IPS DF 6.9 (cell line): Measurements from ENCODE around the gene IFITM5.

Experiments used
- DNase-seq: peaks from one replicate; pipeline ENCODE4 v3.0.0-alpha.2; 2013; ENCODE audit warnings: low read depth, low spot score
- H3K27ac ChIP-seq: one replicate; pipeline ENCODE4 v1.5.1; 2013; ENCODE audit warnings: low read length, control low read depth
- H3K27me3 ChIP-seq: 2 replicates; pipeline ENCODE4 v1.6.1; 2013; ENCODE audit warnings: mild to moderate bottlenecking, low read length; ENCODE audit not compliant: control insufficient read depth, insufficient read depth
- H3K36me3 ChIP-seq: 2 replicates; pipeline ENCODE4 v1.6.1; 2013; ENCODE audit warnings: low read length; ENCODE audit not compliant: control insufficient read depth, insufficient read depth
- H3K4me1 ChIP-seq: 2 replicates; pipeline ENCODE4 v1.6.1; 2013; ENCODE audit warnings: low read length; ENCODE audit not compliant: control insufficient read depth, insufficient read depth
- H3K4me3 ChIP-seq: 2 replicates; pipeline ENCODE4 v1.5.1; 2013; ENCODE audit warnings: mild to moderate bottlenecking, low read length
- H3K9me3 ChIP-seq: 2 replicates; pipeline ENCODE4 v1.6.1; 2013; ENCODE audit warnings: low read length, inconsistent platforms; ENCODE audit not compliant: control insufficient read depth, insufficient read depth
- WGBS: extraction: QIAGEN DNeasy Blood & Tissue Kit; methylation state at CpG from one replicate; pipeline ENCODE4 v1.1.7; 2013; ENCODE audit warnings: mixed read lengths, missing lambda C conversion rate; ENCODE audit not compliant: insufficient read length, insufficient coverage; 5-methylcytosine and 5-hydroxymethylcytosine counted together

Gene IFITM5

DNA sequence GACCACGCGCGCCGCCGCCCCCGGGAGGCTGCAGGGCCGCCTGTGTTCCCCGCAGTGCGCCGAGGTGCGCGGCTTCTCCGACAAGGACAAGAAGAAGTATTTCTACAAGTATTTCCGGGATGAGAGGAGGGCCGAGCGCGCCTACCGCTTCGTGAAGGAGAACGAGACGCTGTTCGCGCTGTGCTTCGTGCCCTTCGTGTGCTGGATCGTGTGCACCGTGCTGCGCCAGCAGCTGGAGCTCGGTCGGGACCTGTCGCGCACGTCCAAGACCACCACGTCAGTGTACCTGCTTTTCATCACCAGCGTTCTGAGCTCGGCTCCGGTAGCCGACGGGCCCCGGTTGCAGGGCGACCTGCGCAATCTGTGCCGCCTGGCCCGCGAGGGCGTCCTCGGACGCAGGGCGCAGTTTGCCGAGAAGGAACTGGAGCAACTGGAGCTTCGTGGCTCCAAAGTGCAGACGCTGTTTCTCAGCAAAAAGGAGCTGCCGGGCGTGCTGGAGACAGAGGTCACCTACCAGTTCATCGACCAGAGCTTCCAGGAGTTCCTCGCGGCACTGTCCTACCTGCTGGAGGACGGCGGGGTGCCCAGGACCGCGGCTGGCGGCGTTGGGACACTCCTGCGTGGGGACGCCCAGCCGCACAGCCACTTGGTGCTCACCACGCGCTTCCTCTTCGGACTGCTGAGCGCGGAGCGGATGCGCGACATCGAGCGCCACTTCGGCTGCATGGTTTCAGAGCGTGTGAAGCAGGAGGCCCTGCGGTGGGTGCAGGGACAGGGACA lies 18.4 kb downstream of the IFITM5 start:
- peaks cover 12% of the 10 kb centered on the region; the same call in 1 of the 2 replicates for H3K27me3 ChIP-seq

DNA sequence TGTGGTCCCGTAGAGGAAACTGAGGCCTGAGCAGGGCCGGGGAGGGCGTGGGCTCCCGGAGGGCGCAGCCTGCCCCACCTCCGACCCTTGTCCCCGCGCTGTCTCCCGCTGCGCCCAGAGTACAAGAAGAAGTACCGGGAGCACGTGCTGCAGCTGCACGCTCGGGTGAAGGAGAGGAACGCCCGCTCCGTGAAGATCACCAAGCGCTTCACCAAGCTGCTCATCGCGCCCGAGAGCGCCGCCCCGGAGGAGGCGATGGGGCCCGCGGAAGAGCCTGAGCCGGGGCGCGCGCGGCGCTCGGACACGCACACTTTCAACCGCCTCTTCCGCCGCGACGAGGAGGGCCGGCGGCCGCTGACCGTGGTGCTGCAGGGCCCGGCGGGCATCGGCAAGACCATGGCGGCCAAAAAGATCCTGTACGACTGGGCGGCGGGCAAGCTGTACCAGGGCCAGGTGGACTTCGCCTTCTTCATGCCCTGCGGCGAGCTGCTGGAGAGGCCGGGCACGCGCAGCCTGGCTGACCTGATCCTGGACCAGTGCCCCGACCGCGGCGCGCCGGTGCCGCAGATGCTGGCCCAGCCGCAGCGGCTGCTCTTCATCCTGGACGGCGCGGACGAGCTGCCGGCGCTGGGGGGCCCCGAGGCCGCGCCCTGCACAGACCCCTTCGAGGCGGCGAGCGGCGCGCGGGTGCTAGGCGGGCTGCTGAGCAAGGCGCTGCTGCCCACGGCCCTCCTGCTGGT lies 19.2 kb downstream of the IFITM5 start:
- WGBS: no CpG with 5 or more reads among the region's 85 CpGs
- no peaks in the 10 kb centered on the region for H3K9me3 ChIP-seq
- H3K36me3 ChIP-seq: peaks cover 4% of the 10 kb centered on the region; the same call in 1 of the 2 replicates
- peaks cover 3% of the 10 kb centered on the region; the same call in 1 of the 2 replicates for H3K4me1 ChIP-seq
- H3K4me3 ChIP-seq: no peak overlapping the region
- H3K27me3 ChIP-seq: peaks cover 12% of the 10 kb centered on the region; the same call in 1 of the 2 replicates
- DNase-seq: no peak
- H3K27ac ChIP-seq: no peak overlapping the region

More for the DNA sequence above, 18.4 kb downstream of the IFITM5 start:
- Histone ChIP-seq H3K4me1 (peaks cover 3% of the 10 kb centered on the region; the same call in 1 of the 2 replicates), H3K9me3 (no peaks in the 10 kb centered on the region), H3K27ac (no peak overlapping the region), H3K4me3 (no peak overlapping the region), H3K36me3 (peaks cover 4% of the 10 kb centered on the region; the same call in 1 of the 2 replicates)
- WGBS: no CpG with 5 or more reads among the region's 79 CpGs
- DNase-seq: no peak

DNA sequence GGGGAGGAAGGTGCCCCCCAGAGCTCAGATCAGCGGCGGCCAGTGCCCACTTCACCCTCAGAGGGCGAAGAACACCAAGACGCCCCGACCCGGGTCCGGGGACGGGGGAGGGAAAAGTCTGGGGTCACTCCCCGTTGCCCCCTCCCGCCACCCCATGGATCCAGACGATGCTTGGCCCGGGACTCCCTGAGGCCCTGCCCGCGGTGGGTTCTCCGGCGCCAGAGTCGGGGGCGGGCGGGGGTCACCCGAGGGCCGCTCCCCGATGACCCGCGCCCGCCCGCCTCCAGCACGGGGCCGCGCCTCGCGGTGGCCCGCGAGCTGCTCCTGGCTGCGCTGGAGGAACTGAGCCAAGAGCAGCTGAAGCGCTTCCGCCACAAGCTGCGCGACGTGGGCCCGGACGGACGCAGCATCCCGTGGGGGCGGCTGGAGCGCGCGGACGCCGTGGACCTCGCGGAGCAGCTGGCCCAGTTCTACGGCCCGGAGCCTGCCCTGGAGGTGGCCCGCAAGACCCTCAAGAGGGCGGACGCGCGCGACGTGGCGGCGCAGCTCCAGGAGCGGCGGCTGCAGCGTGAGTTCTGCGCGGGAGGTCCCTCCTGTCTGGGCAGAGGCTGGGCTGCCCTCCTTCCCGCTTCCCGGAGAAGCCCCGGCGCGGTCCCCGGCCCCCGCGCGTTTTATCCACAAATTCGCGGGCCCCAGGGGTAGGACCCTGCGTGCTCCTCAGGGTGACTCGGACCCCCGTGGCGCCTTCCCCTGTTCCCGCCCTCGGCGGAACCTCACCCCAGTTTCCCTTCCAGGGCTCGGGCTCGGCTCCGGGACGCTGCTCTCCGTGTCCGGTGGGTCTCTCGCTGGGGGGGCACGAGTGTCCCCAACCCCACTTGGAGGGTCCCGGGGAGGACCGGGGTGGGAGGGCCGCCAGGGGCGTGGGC lies 20.0 kb downstream of the IFITM5 start:
- Histone ChIP-seq H3K4me3 (no peak overlapping the region), H3K27me3 (peaks cover 12% of the 10 kb centered on the region; the same call in 1 of the 2 replicates), H3K27ac (no peak overlapping the region), H3K4me1 (peaks cover 3% of the 10 kb centered on the region; the same call in 1 of the 2 replicates), H3K9me3 (no peaks in the 10 kb centered on the region), H3K36me3 (peaks cover 4% of the 10 kb centered on the region; the same call in 1 of the 2 replicates)
- WGBS: no CpG with 5 or more reads among the region's 97 CpGs
- no peak for DNase-seq

DNA sequence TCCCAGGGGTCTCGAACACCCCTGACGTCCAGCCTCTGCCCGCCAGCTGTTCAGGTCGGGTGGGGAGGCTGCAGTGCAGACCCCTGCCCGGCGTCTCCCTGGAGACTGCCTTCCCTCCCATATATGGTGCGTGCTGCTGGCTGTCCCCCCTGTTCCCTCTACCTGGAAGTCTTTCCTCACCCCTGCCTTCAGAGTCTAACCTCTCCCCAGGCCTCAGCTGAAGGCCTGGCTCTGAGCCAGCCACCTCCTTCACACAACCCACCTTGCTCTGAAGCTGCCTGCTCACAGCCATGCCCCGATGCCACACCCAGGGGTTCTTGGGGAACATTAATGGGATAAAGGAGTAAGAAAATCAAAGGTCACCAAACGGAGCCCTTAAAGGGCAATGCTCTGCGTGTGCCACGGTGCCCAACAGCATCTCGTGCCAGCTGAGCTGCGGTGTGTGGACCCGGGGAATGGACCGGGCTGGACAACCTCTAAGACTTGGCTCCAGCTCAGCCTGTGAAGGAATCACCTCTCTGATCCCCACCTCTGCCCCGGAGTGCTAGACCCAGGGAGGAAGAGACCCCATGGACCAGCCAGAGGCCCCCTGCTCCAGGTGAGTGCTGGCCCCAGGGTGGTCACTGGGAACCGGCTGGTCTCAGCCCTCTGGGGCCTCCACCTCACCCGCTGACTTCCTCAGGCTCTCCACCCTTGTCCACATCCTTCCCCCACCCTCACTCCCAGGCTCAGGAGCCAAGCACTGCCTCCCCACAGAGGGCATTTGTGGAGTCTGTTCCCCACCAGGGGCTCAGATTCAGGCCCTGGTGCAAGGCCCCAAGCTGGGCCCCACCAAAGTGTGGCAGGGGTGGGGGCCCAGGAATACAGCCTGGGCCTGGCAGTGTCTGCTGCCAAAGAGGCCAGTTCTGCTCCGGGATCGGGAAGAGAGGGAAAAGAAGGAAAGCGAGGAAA lies 21.1 kb downstream of the IFITM5 start, which contains the start of gene NLRP6:
Gene NLRP6, plus strand, starts transcription at position 407 of the 951 bp plus-strand sequence. Its CDS starts 163 bp downstream, at position 570.
- Histone ChIP-seq H3K4me3 (no peak within 1 kb of the TSS), H3K27me3 (peaks cover 12% of the 10 kb centered on the region; the same call in 1 of the 2 replicates), H3K27ac (no peak within 1 kb of the TSS), H3K9me3 (no peaks in the 10 kb centered on the region), H3K36me3 (peaks cover 4% of the 10 kb centered on the region; the same call in 1 of the 2 replicates), H3K4me1 (0 out of 2 replicates have a peak, but pooled peaks cover 1% of the 10 kb centered on the region)
- no peak for DNase-seq
- no CpG with 5 or more reads among the region's 21 CpGs for WGBS

DNA sequence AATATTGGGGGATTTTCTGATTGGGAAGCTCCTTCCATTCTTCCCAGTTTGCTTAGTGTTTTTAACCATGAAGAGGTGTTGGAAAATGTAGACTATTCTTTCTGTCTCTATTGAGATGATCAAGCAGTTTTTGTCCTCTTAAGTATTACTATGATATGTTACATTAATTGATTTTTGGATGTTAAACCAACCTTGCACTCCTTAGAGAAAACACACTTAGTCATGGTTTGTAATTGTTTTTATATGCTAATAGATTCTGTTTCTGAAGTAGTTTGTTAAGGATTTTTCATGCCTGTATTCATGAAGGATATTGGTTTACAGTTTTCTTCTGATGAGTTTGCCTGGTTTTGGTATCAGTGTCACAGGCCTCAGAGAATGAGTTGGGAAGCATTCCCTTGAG lies 23.1 kb downstream of the IFITM5 start:
- H3K4me3 ChIP-seq: no peak overlapping the region
- H3K27ac ChIP-seq: no peak overlapping the region
- H3K27me3 ChIP-seq: peaks cover 6% of the 10 kb centered on the region; the same call in 1 of the 2 replicates
- no peaks in the 10 kb centered on the region for H3K9me3 ChIP-seq
- no peak for DNase-seq
- peaks cover 1% of the 10 kb centered on the region; the same call in 1 of the 2 replicates for H3K4me1 ChIP-seq
- H3K36me3 ChIP-seq: peaks cover 4% of the 10 kb centered on the region; the same call in 1 of the 2 replicates

DNA sequence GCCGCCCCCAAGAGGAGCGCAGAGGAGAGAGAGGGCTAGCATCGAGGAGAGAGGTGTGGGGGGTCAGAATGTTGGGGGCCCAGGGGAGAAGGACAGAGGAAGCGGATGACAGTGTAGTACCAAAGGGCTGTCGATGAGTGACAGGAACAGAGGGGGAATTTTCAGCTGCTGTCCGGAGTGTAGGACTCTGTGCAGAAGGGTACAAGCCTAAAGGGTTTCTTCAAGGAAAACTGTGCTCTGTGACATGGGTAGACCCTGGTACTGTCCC lies 26.5 kb downstream of the IFITM5 start:
- Histone ChIP-seq H3K36me3 (no peaks in the 10 kb centered on the region), H3K9me3 (no peaks in the 10 kb centered on the region), H3K27ac (no peak overlapping the region), H3K4me3 (no peak overlapping the region), H3K4me1 (no peaks in the 10 kb centered on the region; the same call in 1 of the 2 replicates), H3K27me3 (no peaks in the 10 kb centered on the region)
- WGBS: no CpG with 5 or more reads among the region's 6 CpGs
- DNase-seq: no peak

DNA sequence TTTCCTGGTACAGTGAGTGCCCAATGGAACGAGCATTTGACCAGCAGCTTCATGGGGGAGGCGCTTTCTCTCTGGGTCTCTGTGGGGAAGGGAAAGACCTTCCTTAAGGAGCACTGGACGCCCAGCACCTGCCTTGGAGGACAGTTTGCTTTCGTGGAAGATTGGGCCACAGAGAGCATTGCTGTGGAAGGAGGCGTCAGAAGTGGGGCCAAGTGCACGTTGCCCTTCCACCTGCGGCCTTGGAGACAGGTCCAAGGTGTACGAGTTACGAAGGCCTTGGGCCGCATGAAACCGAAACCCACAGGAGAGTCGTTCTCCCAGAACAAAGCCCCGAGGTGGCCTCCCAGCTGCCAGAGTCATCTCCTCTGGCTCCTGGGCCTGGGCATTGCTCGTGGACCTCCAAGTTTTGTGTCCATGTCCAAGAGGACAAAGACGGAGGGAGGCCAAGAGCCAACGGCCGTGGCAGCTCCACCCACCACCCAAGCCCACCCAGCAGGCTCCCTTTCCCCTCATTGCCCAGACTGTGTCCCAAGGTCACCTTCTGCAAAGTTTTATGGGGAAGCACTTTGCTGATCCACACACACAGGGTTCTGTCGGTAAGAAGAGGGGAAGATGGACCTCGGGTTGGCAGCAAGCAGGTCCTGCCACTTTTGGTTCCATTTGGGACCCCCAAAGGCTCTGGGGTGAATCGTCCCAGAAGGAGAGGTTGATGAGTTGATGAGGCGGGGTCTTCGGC lies 27.0 kb downstream of the IFITM5 start:
- Histone ChIP-seq H3K36me3 (no peaks in the 10 kb centered on the region), H3K4me3 (no peak overlapping the region), H3K4me1 (no peaks in the 10 kb centered on the region; the same call in 1 of the 2 replicates), H3K27ac (no peak overlapping the region), H3K9me3 (no peaks in the 10 kb centered on the region), H3K27me3 (no peaks in the 10 kb centered on the region)
- WGBS: no CpG with 5 or more reads among the region's 22 CpGs
- no peak for DNase-seq

DNA sequence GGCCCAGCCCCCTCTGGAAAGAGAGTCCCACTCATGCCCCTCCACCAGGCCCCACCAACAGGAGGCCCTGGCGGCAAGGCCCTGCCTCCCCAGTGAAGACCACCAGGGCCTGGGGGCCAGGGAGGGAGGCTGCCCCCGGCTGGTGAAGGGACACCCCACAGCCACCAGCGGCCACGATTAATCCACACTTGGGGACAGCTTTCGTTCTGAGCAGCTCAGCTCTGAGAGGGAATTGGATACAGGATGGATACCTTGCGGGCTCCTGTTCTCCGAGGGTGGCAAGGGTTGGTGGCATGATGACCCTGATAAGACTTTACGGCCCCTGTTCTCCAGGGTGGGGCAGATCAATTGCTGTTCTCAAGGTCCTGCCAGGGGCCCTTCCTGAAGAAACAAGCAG lies 28.0 kb downstream of the IFITM5 start:
- no peak overlapping the region for H3K27ac ChIP-seq
- no peaks in the 10 kb centered on the region for H3K27me3 ChIP-seq
- no peaks in the 10 kb centered on the region; the same call in 1 of the 2 replicates for H3K4me1 ChIP-seq
- no peak overlapping the region for H3K4me3 ChIP-seq
- H3K36me3 ChIP-seq: no peaks in the 10 kb centered on the region
- no peaks in the 10 kb centered on the region for H3K9me3 ChIP-seq
- no peak for DNase-seq
- WGBS: no CpG with 5 or more reads among the region's 8 CpGs
